HepG2 (cell line): Measurements from ENCODE around the gene CDK15. TPM values are rescaled to one million over a fixed set of nuclear protein-coding genes. Genes with fewer than 3 reads are reported as not detected.

ENCODE experiments used
- ATAC-seq: fragments of 200-7000 bp; cut with Tn5 transposase; 3 replicates; pipeline ENCODE4 v1.9.1; 2020; ENCODE audit warnings: mild to moderate bottlenecking, moderate library complexity
- BruUV-seq: library from RNA; stranded (reverse); fragments of 400-500 nt; replicated peaks from 2 replicates; lab custom pipeline; 2021; lab: Mats Ljungman, UMichigan
- CTCF ChIA-PET: fragments of 300-600 bp; formaldehyde crosslinking; extraction: SDS; loops from one replicate; lab custom pipeline; 2021; ENCODE audit warnings: low total read pairs, inconsistent platforms, low intra/inter-chr PET ratio; lab: Yijun Ruan, JAX
- POLR2A ChIA-PET: fragments of 350-600 bp; sonication (Branson Sonifier 250); formaldehyde crosslinking; loops from one replicate; lab custom pipeline; 2020; ENCODE audit warnings: antibody characterized with exemption, inconsistent platforms; lab: Yijun Ruan, JAX
- DNase-seq: peaks from one replicate; pipeline ENCODE4 v3.0.0-alpha.2; 2015; ENCODE audit warnings: low spot score
- FAIRE-seq: peaks from 3 replicates; lab custom pipeline; 2011; peaks lifted over from hg19 to GRCh38; lab: Jason Lieb, UNC
- H2AFZ ChIP-seq: one replicate; pipeline ENCODE4 v1.6.1; 2011; ENCODE audit warnings: low read length, inconsistent platforms
- H3K27ac ChIP-seq: fragments of 300-600 bp; 3 replicates; pipeline ENCODE4 v1.8.0; 2011; ENCODE audit warnings: mixed run types, mild to moderate bottlenecking, mixed read lengths, low read length, inconsistent platforms; ENCODE audit not compliant: insufficient read depth; ENCODE audit errors: extremely low read length
- H3K27me3 ChIP-seq, 2 experiments: fragments of 200-600 bp in 1 of 2; 2 replicates in 1 of 2; 3 replicates in 1 of 2; pipeline versions ENCODE4 v1.6.0 to v1.8.0; 2011; ENCODE audit warnings: low read length in 2 of 2, mild to moderate bottlenecking in 2 of 2, moderate library complexity in 2 of 2, inconsistent platforms in 1 of 2; ENCODE audit not compliant: insufficient read depth in 2 of 2, control insufficient read depth in 1 of 2
- H3K36me3 ChIP-seq, 2 experiments: fragments of 200-600 bp in 1 of 2; replicated peaks in 1 of 2; 2 replicates in 1 of 2; 3 replicates in 1 of 2; pipeline versions ENCODE4 v1.5.1 to v1.8.0; 2011; ENCODE audit warnings: low read length in 2 of 2, inconsistent platforms in 1 of 2; ENCODE audit not compliant: insufficient read depth in 2 of 2, control insufficient read depth in 1 of 2
- H3K4me1 ChIP-seq: 2 replicates; pipeline ENCODE4 v1.5.1; 2012; ENCODE audit warnings: low read length, inconsistent platforms; ENCODE audit not compliant: insufficient read depth
- H3K4me2 ChIP-seq: 2 replicates; pipeline ENCODE4 v1.6.0; 2011; ENCODE audit warnings: low read depth, low read length, inconsistent platforms
- H3K4me3 ChIP-seq, 3 experiments: fragments of 200-600 bp in 1 of 3; sonication (generic), shearing (Covaris generic) in 1 of 3; replicated peaks in 1 of 3; 2 replicates each; pipeline ENCODE4 v1.5.1; 2011 to 2016; ENCODE audit warnings: low read length in 3 of 3, inconsistent platforms in 2 of 3, low read depth in 2 of 3, mild to moderate bottlenecking in 2 of 3, control low read depth in 1 of 3, mixed read lengths in 1 of 3; ENCODE audit not compliant: insufficient read depth in 1 of 3
- H3K79me2 ChIP-seq: one replicate; pipeline ENCODE4 v1.6.1; 2011; ENCODE audit warnings: low read length, inconsistent platforms; ENCODE audit not compliant: insufficient read depth
- H3K9ac ChIP-seq: 2 replicates; pipeline ENCODE4 v1.6.0; 2011; ENCODE audit warnings: mild to moderate bottlenecking, low read depth, low read length, inconsistent platforms; ENCODE audit not compliant: insufficient read depth
- H3K9me3 ChIP-seq: 2 replicates; pipeline ENCODE4 v1.5.1; 2012; ENCODE audit warnings: mild to moderate bottlenecking, low read length
- H4K20me1 ChIP-seq: 2 replicates; pipeline ENCODE4 v1.6.0; 2011; ENCODE audit warnings: inconsistent platforms, mild to moderate bottlenecking, low read length, moderate library complexity; ENCODE audit not compliant: insufficient read depth
- NBN ChIP-seq: fragments of 450-650 bp; conservative IDR thresholded peaks from 2 replicates; pipeline ENCODE4 v1.6.1; 2017
- ZHX1 ChIP-seq: sonication (generic); formaldehyde crosslinking; IDR thresholded peaks from 2 replicates; pipeline ENCODE4 v1.8.1; 2022; ENCODE audit warnings: low read depth, mild to moderate bottlenecking, missing genetic modification reagents
- ZNF512B ChIP-seq: sonication (generic); formaldehyde crosslinking; IDR thresholded peaks from 2 replicates; pipeline ENCODE4 v1.5.1; 2020; ENCODE audit warnings: missing genetic modification reagents, mild to moderate bottlenecking, borderline replicate concordance
- ZNF75D ChIP-seq: sonication (generic); formaldehyde crosslinking; IDR thresholded peaks from 2 replicates; pipeline ENCODE4 v1.8.1; 2023; ENCODE audit warnings: missing genetic modification reagents, mild to moderate bottlenecking, borderline replicate concordance
- ZNF850 ChIP-seq: sonication (generic); formaldehyde crosslinking; conservative IDR thresholded peaks from 2 replicates; pipeline ENCODE4 v1.9.0; 2021; ENCODE audit warnings: mild to moderate bottlenecking, missing genetic modification reagents
- WGBS: methylation state at CpG from one replicate; pipeline ENCODE4 v1.1.6; 2017; ENCODE audit warnings: low lambda C conversion rate; 5-methylcytosine and 5-hydroxymethylcytosine counted together
- in situ Hi-C: cut with HindIII; loops from 2 replicates; pipeline ENCODE4 v1.10.0; 2017; ENCODE audit warnings: low pct_unique_long_range_greater_than_20kb; ENCODE audit not compliant: extremely low pct_ligation_motif_present
- intact Hi-C: fragments of 100-400 bp; cut with micrococcal nuclease; formaldehyde crosslinking; loops from one replicate; pipeline ENCODE4 v1.10.0; 2022; ENCODE audit not compliant: unreplicated experiment
- polyA plus RNA-seq, 8 experiments: library from polyadenylated mRNA; depleted of rRNA in 3 of 8; stranded (reverse) in 7 of 8; unstranded in 1 of 8; fragments of >200 nt; fragmentation: Illumina TruSeq in 4 of 8; extraction: Trizol in 4 of 8; gene quantifications; 2 replicates each; pipeline versions ENCODE4 v1.2.1 to v1.2.3, GENCODE V29; 2011 to 2016; ENCODE audit warnings: low read depth in 4 of 8, missing spikeins in 1 of 8, mixed read lengths in 1 of 8; ENCODE audit not compliant: insufficient read depth in 1 of 8
- total RNA-seq, 5 experiments: library from RNA; depleted of rRNA; stranded (reverse); fragments of >200 nt; fragmentation: Illumina TruSeq; extraction: Trizol; gene quantifications; 2 replicates each; pipeline ENCODE4 v1.2.3, GENCODE V29; 2016; ENCODE audit warnings: low read depth in 1 of 5

Gene CDK15
- total and polyA plus RNA-seq, 2 of the 13 experiments (the other 11 are each of a cell fraction or from before 2014, with no cell fraction given): not detected

- Histone ChIP-seq H3K4me2 (no peak overlapping the region), H3K4me1 (no peaks in the 10 kb centered on the region), H3K36me3 (no peaks in the 10 kb centered on the region), H4K20me1 (no peaks in the 10 kb centered on the region), H2AFZ (no peak overlapping the region), H3K27ac (no peak overlapping the region), H3K9ac (no peak overlapping the region), H3K27me3 (no peaks in the 10 kb centered on the region), H3K79me2 (no peaks in the 10 kb centered on the region), H3K4me3 (no peak overlapping the region), H3K9me3 (no peaks in the 10 kb centered on the region)
- intact Hi-C loops (no loop called here), in situ Hi-C loops (no loop called here)
- WGBS: 17% methylated on average over 9 of the region's 9 CpGs
- FAIRE-seq (no peak), DNase-seq (no peak), ATAC-seq (no peak)
- CTCF ChIA-PET: no interaction called here
- TF ChIP-seq ZNF512B (CRISPR knock-in tag) (no peak), ZNF850 (CRISPR knock-in tag) (no peak), NBN (no peak), ZHX1 (no peak), ZNF75D (no peak)
- POLR2A ChIA-PET: no interaction called here
- BruUV-seq: no TSS peak
Observed at GRCh38 chr2:201833781-201834180, 27.4 kb downstream of the CDK15 start.
